HG02852 (cell line): ENCODE data around the gene RTN4.

Experiments used
- ATAC-seq: cut with Tn5 transposase; IDR thresholded peaks from one replicate; pipeline ENCODE4 v1.9.1; 2021; ENCODE audit warnings: mild to moderate bottlenecking, moderate library complexity; ENCODE audit not compliant: unreplicated experiment

The RTN4 gene

GRCh38 chr2:54955358-54956110 is 94.7 kb downstream of the RTN4 start:
- ATAC-seq = no peak

- ATAC-seq = no peak
These were observed 95.4 kb downstream of the RTN4 start for GRCh38 chr2:54954705-54955357.

GRCh38 chr2:54954158-54954557 is 96.1 kb downstream of the RTN4 start:
- ATAC-seq = no peak

- ATAC-seq = no peak
These were observed 97.2 kb downstream of the RTN4 start for GRCh38 chr2:54952978-54953456.

- ATAC-seq = no peak
These were observed 97.8 kb downstream of the RTN4 start for GRCh38 chr2:54952425-54952824.

- ATAC-seq = no peak
These were observed 99.4 kb downstream of the RTN4 start for GRCh38 chr2:54950811-54951210.

- no peak for ATAC-seq
These were observed 100.8 kb downstream of the RTN4 start for GRCh38 chr2:54949431-54949830.

GRCh38 chr2:54948120-54948519 is 102.1 kb downstream of the RTN4 start:
- no peak for ATAC-seq

GRCh38 chr2:54947646-54948045 is 102.6 kb downstream of the RTN4 start:
- no peak for ATAC-seq

- no peak for ATAC-seq
These were observed 103.1 kb downstream of the RTN4 start for GRCh38 chr2:54947136-54947535.

- ATAC-seq = no peak
These were observed 103.9 kb downstream of the RTN4 start for GRCh38 chr2:54946220-54946805.

GRCh38 chr2:54945391-54946219 is 104.6 kb downstream of the RTN4 start:
- peak; percentile 87 for ATAC-seq

GRCh38 chr2:54944724-54945326 is 105.4 kb downstream of the RTN4 start:
- ATAC-seq = no peak

- no peak for ATAC-seq
These were observed 107.9 kb downstream of the RTN4 start for GRCh38 chr2:54942373-54942772.

- no peak for ATAC-seq
These were observed 108.8 kb downstream of the RTN4 start for GRCh38 chr2:54941248-54941984.

GRCh38 chr2:54940723-54941122 is 109.5 kb downstream of the RTN4 start:
- no peak for ATAC-seq

GRCh38 chr2:54939446-54940118 is 110.7 kb downstream of the RTN4 start:
- no peak for ATAC-seq

- ATAC-seq = no peak
These were observed 113.5 kb downstream of the RTN4 start for GRCh38 chr2:54936766-54937165.

- no peak for ATAC-seq
These were observed 114.9 kb downstream of the RTN4 start for GRCh38 chr2:54935389-54935788.
